HG03135 (cell line): Measurements from ENCODE around the gene DHRSX.
"Not testable (repeated sequence)": the region's sequence is repeated elsewhere in the genome, so short reads cannot be mapped to it uniquely, and the experiment has no call there.

Experiments
- ATAC-seq: cut with Tn5 transposase; IDR thresholded peaks from one replicate; pipeline ENCODE4 v1.9.1; 2021; ENCODE audit warnings: mild to moderate bottlenecking, moderate library complexity; ENCODE audit not compliant: unreplicated experiment

DHRSX gene

DNA sequence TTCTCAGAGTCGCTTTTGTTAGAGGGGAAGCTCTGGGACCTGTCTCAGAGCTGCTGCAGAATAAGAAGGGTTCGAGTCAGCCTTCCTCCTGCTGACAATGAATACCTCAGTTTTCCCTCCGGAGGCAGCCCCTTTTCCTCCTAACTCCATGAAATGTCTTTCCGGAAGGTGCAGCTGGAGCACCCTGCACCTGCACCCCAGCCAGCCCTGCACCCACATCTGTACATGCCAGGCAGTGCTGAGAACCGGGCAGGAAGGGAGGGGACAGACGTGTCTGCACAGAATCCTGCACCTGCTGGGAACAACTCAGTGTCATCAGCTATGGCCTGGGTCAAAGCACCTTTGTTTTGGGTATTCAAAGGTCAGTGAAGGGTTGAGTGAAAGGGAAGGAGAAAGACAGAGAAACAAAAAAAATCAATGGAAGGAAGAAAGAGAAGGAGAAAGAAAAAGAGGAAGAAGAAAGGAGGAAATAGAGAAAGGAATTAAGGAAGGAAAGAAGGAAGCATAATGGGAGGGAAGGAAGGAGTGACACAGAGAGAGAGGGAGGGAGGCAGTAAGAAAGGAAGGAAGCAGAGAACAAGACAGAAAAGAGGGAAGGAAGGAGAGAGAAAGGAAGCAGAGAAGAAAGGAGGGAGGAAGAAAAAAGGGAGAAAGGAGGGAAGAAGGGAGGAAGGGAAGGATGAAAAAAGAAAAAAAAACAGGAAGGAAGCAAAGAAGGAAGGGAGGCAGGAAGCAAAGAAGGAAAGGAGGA, 273.7 kb downstream of the DHRSX start:
- no peak for ATAC-seq

- ATAC-seq: no peak
Measured at GRCh38 chrX:2226182-2226581, 274.6 kb downstream of the DHRSX start.

DNA sequence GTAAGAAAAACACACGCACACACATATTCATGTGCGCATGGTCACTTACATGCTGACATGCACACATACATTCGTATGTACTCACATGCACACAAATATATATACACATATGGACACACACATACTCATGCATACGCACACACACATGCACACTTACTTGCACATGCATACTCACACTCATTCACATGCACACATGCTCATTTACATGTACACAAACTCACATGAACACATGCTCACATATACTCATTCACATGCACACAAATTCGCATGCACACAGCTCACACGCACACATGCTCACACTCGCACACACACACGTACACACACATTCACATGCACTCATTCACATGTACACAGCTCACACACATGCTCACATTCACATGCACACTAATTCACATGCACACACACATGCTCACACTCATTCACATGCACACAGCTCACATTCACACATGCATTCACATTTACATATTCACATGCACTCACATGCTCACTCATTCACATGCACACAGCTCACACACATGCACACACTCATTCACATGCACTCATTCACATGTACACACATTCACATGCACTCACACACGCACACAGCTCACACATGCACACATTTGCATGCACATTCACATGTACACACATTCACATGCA, 276.1 kb downstream of the DHRSX start:
- ATAC-seq: no peak

DNA sequence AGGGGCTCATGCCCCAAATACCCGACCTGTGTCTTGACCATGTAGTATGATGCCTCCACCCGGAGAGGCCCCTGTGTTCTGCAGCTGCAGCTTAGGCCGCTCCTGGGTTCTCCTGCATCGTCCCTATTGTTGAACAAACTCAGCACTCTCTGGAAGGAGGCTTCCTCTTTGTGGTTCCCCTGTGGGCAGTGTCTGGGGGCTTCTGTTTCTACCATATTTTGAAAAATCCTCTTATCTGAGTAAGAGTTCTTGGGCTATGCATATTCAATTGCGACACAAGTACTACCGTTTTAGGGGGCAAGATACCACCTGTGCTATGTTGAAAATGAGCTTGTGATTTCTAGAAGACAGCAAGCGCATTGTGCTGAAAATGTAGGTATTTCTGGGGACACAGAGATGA, 276.6 kb downstream of the DHRSX start:
- ATAC-seq: no peak

DNA sequence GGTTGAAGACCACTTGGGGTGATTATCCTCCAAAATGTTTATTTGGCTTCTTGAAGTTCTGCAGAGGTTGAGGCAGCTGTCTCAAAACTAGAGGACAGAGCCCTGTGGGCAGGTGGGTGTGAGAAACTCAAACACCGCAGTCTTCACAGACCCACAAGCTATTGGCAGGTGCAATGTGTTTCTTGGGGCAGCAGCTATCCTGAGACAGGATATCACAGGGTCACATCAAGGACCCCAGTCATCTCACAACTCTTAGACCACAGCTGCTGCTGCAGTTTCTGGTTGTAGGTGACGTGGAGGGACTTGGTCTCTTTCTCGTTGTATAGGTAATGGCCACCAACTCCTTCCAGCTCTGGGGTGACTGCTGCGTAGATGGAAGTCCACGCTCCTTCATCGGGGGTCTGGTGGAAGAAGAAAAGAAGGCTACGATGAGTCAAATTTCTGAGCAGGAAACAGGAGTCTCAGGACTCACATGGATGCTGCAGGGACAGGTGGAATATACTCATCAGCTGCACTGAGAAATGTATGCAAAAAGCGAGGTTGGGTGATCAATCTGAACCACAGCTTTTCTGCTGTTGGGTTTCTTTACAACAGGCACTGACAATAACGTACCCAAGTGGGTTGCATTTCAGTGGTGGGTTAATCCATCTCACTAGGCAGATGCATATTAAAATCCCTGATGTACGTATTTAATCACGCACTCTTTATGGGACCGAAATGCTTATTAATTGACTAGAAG, 279.8 kb downstream of the DHRSX start:
- ATAC-seq: no peak

DNA sequence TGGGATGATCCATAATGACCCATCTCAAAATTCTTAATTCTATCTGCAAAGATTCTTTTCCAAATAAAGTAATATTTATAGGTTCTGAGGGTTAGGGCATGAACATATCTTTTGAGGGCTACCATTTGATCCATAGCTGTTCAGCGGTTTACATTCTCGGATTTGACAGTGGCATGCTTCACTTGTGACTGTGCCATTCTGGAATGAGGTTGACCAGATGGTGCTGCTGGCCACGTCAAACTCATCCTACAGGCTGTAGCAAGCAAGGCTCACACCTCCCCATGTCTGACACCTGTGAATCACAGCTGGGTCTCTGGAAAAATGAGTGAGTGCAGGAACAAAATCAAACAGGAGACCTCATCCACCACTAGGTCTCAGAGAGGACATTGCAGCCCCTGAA, 280.5 kb downstream of the DHRSX start:
- ATAC-seq: no peak

GRCh38 chrX:2214138-2214823, 286.5 kb downstream of the DHRSX start:
- ATAC-seq: not testable (repeated sequence)

DNA sequence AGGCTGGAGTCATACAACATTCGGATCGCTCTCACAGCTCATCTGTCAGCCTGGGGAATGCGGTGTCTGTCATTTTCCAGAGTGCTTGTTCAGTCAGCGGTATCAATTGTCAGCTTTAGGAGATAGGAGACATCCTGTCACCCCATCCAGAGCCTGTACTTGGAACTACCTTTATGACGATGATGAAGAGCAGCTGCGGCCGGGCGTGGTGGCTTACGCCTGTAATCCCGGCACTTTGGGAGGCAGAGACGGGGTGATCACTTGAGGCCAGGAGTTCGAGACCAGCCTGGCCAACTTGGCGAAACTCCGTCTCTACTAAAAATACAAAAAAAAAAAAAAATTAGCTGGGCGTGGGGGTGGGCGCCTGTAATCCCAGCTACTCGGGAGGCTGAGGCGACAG, 289.1 kb downstream of the DHRSX start:
- ATAC-seq: not testable (repeated sequence)

GRCh38 chrX:2193273-2193592, 307.5 kb downstream of the DHRSX start:
- no peak for ATAC-seq

- ATAC-seq: no peak
Measured at GRCh38 chrX:2192584-2193272, 308.0 kb downstream of the DHRSX start.

DNA sequence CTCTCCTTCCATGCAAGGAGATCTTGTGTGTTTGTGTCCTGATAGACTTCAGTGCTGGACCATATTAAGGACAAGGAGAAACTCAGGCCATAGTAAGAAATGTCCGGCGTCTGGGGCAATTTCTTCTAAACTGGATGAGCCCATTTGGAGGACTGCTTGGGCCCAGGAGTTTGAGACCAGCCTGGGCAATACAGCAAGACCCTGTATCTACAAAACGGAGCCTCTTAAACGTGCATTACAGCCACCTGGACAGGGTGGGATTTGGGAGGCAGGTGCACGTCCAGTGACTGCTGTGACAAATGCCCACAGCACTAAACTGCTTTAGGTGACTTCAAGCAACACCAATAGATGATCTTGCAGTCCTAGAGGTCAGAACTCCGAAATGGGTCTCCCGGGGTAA, 311.9 kb downstream of the DHRSX start:
- no peak for ATAC-seq

DNA sequence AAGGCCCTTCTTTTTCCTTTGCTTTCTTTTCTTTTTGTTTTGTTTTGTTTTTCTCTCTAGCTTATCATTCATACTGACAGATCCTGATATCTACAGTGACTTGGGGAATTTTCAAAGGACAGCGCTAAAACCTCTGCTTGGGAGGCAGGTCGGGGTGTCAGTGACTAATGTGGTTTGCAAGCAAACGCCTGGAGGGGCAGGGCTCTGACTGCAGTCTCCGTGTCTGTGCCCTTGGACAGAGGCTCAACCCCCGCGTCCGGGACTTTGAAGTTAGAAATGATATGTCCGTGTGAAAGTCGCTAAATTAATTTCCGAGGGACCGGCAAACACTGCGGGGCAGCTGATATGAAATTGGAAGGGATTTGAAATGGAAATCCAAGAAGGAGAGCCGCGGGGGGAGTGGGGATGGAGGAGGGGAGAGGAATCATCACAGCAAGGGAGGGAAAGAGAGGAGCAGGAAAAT, 312.4 kb downstream of the DHRSX start:
- no peak for ATAC-seq

DNA sequence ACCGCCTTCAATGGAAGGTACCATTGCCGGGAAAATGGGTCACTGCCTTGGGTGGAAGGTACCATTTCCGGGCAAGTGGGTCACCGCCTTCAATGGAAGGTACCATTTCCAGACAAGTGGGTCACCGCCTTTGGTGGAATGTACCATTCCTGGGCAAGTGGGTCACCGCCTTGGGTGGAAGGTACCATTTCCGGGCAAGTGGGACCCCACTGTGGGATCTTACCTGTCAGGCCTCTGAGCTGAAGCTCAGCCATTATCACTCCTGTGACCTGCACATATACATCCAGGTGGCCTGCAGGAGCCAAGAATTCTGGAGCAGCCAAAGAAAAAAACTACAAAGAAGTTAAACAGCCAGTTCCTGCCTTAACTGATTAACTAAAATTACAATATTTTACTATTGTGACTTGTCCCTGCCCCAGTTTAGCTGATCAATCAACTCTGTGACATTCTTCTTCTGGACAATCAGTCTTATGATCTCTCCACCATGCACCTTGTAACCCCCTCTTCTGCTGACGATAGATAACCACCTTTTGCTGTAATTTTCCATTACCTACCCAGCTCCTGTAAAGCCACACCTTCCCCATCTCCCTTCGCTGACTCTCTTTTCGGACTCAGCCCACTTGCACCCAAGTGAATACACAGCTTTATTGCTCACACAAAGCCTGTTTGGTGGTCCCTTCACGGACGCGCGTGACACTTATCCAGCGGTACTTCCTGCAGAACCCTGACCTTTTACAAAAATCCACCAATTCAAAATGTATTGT, 313.2 kb downstream of the DHRSX start:
- ATAC-seq: no peak

GRCh38 chrX:2185341-2186082, 315.3 kb downstream of the DHRSX start:
- ATAC-seq: no peak

DNA sequence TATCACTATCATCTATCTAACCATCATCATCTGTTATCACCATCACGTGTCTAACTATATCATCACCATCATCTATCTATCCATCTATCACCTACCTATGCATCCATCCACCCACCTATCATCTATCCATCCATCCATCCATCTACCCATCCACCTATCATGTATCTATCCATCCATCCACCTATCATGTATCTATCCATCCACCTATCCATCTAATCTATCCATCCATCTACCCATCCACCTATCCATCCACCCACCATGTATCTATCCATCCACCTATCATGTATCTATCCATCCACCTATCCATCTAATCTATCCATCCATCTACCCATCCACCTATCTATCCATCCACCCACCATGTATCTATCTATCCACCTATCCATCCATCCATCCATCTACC, 316.7 kb downstream of the DHRSX start:
- ATAC-seq: no peak

DNA sequence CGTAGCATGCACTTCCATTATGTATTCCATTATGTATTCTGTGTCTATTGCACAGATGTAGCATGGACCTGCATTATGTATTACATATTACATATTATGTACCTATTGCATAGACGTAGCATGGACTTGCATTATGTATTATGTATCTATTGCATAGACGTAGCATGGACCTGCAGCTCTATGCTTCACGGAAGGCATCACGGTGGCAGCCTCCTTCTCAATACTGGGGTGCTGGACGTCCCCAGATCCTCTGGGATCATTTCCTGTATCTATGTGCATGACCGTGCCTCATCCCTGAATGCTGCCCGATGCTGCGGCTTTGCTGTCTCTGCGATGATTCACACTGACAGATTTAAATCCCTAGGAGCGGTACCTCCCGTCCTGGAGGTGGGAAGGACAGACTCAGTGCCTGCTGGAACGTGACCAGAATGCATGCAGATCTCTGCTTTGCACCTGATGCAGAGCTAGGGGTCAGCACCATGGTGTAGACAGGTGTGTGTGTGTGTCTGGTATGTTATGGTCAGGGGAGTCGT, 317.5 kb downstream of the DHRSX start:
- ATAC-seq: no peak

DNA sequence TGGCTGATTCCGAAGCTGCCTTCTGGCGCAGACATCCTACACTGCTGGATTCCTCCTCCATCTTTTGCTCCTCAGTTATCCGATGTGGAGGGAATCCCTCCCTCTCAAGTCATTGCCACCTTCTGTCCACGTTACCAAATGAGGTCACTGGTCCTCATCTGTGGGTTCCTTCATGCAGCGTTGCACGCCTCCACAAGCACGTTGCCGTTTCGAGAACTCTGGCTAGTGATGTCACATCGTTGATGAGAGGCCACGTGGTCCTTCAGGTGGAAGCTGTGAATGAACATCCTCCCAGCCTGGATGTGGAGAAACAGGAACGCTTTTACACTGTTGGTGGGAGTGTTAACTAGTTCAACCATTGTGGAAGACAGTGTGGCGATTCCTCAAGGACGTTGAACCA, 323.2 kb downstream of the DHRSX start:
- no peak for ATAC-seq

DNA sequence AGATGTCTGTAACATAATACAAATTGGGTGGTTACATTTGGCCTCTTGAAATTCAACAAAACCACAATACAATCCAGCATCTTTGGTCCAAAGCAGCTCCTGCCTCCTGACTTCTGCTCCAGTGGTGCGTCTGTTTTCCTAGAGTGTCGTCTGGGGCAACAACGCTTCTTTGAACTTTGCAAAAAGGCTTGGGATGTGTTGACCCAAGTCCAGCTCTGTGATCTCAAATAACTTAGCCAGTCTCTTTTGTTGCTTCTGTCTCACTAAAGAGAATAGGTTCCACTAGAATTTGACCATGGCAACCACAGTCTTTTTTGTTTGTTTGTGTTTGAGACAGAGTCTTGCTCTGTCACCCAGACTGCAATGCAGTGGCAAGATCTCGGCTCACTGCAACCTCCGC, 324.0 kb downstream of the DHRSX start:
- no peak for ATAC-seq

DNA sequence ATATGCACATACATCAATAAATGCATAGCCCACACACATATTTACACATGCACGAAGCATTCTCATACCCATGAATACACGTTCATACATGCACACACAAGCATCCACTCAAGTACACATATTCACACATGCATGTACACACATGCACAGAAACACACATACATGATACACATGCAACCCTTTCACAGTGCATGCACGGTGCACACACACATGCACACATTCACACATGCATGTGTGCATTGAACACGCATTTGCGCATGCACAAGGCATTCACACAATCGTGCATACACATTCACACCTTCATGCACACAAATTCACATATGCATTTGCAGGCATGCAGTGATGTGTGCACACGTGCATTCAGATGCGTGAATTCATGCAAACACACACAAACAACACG, 324.5 kb downstream of the DHRSX start:
- no peak for ATAC-seq
